Measurements from ENCODE around the gene WASF3. TPM values are rescaled to one million over a fixed set of nuclear protein-coding genes. Genes with fewer than 3 reads are reported as not detected.

WASF3 gene
- total RNA-seq, 1 experiment from 2014 or later = 3.4 TPM

DNA sequence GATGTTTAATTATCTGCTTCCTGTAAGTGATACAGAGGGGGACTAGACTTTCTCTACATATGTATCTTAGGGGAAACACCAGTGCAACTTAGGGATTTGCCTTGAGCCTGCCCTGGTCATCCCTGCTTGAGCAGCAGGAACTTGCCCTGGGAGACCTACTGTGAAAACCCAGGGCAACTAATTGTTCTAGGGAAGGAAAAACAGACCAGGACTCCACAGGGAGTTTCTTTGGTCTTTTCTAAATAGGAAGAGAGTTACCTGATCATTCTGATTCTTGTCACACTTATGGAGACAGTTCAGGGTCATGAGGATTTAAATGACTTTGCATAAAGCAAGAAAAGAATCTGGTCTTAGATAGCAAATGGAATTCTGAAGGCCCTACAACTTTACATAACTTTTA lies 89.1 kb downstream of the WASF3 start:
- RAD21 ChIA-PET (ENCODE audit: low non-redundant PET in 1 of 2, low total read pairs in 2 of 2, uncharacterized antibody in 2 of 2, unreplicated experiment in 2 of 2) = no interaction called here
- Histone ChIP-seq H3K36me3 (ENCODE audit: control insufficient read depth in 1 of 2, insufficient read depth in 2 of 2, low read length in 2 of 2) (no peaks in the 10 kb centered on the region), H4K20me1 (ENCODE audit: insufficient read depth) (no peaks in the 10 kb centered on the region), H3K4me2 (ENCODE audit: low read length) (no peak overlapping the region), H3K27me3 (ENCODE audit: insufficient read depth, low read length) (peaks cover 23% of the 10 kb centered on the region), H3K9me2 (ENCODE audit: insufficient read depth) (no peaks in the 10 kb centered on the region), H3K9ac (ENCODE audit: low read length) (no peak overlapping the region), H3K79me2 (ENCODE audit: insufficient read depth, low read length) (no peaks in the 10 kb centered on the region), H3K9me3 (ENCODE audit: control insufficient read depth in 1 of 2, insufficient read depth in 1 of 2, low read depth in 1 of 2, low read length in 2 of 2) (peaks cover 2 to 11% of the 10 kb centered on the region in 2 experiments), H3K4me3 (replicated peaks in 1 of 2; ENCODE audit: low read depth in 1 of 2, low read length in 2 of 2) (no peak overlapping the region), H3K4me1 (ENCODE audit: control insufficient read depth in 1 of 2, insufficient read depth in 2 of 2, low read length in 2 of 2) (no peaks in the 10 kb centered on the region), H2AFZ (ENCODE audit: low read depth, low read length, poor library complexity, severe bottlenecking) (no peak overlapping the region), H3K27ac (ENCODE audit: low read depth, low read length) (no peak overlapping the region)
- intact Hi-C loops (cut with micrococcal nuclease) = no loop called here
- TF ChIP-seq EZH2 (IDR thresholded peaks at IDR 0.05) = no peak
- TF ChIP-seq, protein P1, sequence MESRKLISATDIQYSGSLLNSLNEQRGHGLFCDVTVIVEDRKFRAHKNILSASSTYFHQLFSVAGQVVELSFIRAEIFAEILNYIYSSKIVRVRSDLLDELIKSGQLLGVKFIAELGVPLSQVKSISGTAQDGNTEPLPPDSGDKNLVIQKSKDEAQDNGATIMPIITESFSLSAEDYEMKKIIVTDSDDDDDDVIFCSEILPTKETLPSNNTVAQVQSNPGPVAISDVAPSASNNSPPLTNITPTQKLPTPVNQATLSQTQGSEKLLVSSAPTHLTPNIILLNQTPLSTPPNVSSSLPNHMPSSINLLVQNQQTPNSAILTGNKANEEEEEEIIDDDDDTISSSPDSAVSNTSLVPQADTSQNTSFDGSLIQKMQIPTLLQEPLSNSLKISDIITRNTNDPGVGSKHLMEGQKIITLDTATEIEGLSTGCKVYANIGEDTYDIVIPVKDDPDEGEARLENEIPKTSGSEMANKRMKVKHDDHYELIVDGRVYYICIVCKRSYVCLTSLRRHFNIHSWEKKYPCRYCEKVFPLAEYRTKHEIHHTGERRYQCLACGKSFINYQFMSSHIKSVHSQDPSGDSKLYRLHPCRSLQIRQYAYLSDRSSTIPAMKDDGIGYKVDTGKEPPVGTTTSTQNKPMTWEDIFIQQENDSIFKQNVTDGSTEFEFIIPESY (IDR thresholded peaks at IDR 0.05; ENCODE audit: extremely low read depth, insufficient replicate concordance, low read length) = no peak
- no peak for TF ChIP-seq EGR1 (IDR thresholded peaks at IDR 0.05; ENCODE audit: low read depth)
- no peak for TF ChIP-seq ELF1 (IDR thresholded peaks at IDR 0.05; ENCODE audit: borderline replicate concordance, low read depth)
- TF ChIP-seq JUND (IDR thresholded peaks at IDR 0.05) = no peak
- no peak for TF ChIP-seq ZFX (IDR thresholded peaks at IDR 0.05)
- BruUV-seq (replicated peaks) = no TSS peak
- CTCF ChIA-PET = interaction anchor here (1.0 kb wide), 1 partner anchor 52 kb away, joined by 3 read pairs; no protein-coding TSS in a partner anchor
- POLR2A ChIA-PET = no interaction called here
- DNase-seq (ENCODE audit: low read depth, low spot score) (no peak), ATAC-seq (no peak)

DNA sequence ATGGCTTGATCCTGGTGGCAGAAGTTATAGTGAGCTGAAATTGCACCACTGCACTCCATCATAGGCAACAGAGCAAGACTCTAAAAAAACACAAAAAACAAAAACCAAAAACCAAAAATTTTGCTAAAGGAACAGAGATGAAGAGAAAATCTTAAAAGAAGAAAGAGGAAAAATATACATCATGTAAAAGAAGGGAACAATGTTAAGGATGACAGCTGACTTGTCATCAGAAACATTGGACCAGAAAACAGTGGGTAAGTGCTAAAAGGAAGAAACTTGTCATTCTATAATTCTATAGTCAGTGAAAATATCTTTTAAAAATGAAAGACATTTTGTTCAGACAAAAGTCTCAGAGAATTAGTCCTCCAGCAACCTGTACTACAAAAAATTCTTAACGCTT lies 93.8 kb downstream of the WASF3 start:
- H2AFZ ChIP-seq (ENCODE audit: low read depth, low read length, poor library complexity, severe bottlenecking) = no peak overlapping the region
- no TSS peak for BruUV-seq (replicated peaks)
- peaks cover 4 to 14% of the 10 kb centered on the region in 2 experiments for H3K9me3 ChIP-seq (ENCODE audit: control insufficient read depth in 1 of 2, insufficient read depth in 1 of 2, low read depth in 1 of 2, low read length in 2 of 2)
- CTCF ChIA-PET = no interaction called here
- no peaks in the 10 kb centered on the region for H3K36me3 ChIP-seq (ENCODE audit: control insufficient read depth in 1 of 2, insufficient read depth in 2 of 2, low read length in 2 of 2)
- H3K4me3 ChIP-seq (replicated peaks in 1 of 2; ENCODE audit: low read depth in 1 of 2, low read length in 2 of 2) = no peak overlapping the region
- H3K9me2 ChIP-seq (ENCODE audit: insufficient read depth) = no peaks in the 10 kb centered on the region
- H3K79me2 ChIP-seq (ENCODE audit: insufficient read depth, low read length) = no peaks in the 10 kb centered on the region
- H3K9ac ChIP-seq (ENCODE audit: low read length) = no peak overlapping the region
- H3K27me3 ChIP-seq (ENCODE audit: insufficient read depth, low read length) = peaks cover 29% of the 10 kb centered on the region
- no peak overlapping the region for H3K4me2 ChIP-seq (ENCODE audit: low read length)
- H4K20me1 ChIP-seq (ENCODE audit: insufficient read depth) = no peaks in the 10 kb centered on the region
- DNase-seq (ENCODE audit: low read depth, low spot score) (no peak), ATAC-seq (no peak)
- no peaks in the 10 kb centered on the region for H3K4me1 ChIP-seq (ENCODE audit: control insufficient read depth in 1 of 2, insufficient read depth in 2 of 2, low read length in 2 of 2)
- H3K27ac ChIP-seq (ENCODE audit: low read depth, low read length) = no peak overlapping the region
- intact Hi-C loops (cut with micrococcal nuclease) = no loop called here
- POLR2A ChIA-PET = no interaction called here
- RAD21 ChIA-PET (ENCODE audit: low non-redundant PET in 1 of 2, low total read pairs in 2 of 2, uncharacterized antibody in 2 of 2, unreplicated experiment in 2 of 2) = no interaction called here
- TF ChIP-seq ZFX (IDR thresholded peaks at IDR 0.05) (no peak), ZNF274 (IDR thresholded peaks at IDR 0.05; ENCODE audit: low read depth, low read length) (no peak), CBX3 (IDR thresholded peaks at IDR 0.05; ENCODE audit: low read depth) (no peak), POLR2A (IDR thresholded peaks at IDR 0.05; ENCODE audit: borderline replicate concordance, extremely low read depth, insufficient read depth, insufficient read length) (no peak), ELF1 (IDR thresholded peaks at IDR 0.05; ENCODE audit: borderline replicate concordance, low read depth) (no peak), YY1 (IDR thresholded peaks at IDR 0.05; ENCODE audit: extremely low read depth, insufficient replicate concordance, low read depth, low read length) (no peak), JUND (IDR thresholded peaks at IDR 0.05) (no peak), CEBPB (IDR thresholded peaks at IDR 0.05; ENCODE audit: low read depth) (no peak), SIN3A (IDR thresholded peaks at IDR 0.05; ENCODE audit: low read depth) (no peak), EZH2 (IDR thresholded peaks at IDR 0.05) (no peak), FOSL1 (IDR thresholded peaks at IDR 0.05; ENCODE audit: low read depth) (no peak)
- TF ChIP-seq, protein P2, sequence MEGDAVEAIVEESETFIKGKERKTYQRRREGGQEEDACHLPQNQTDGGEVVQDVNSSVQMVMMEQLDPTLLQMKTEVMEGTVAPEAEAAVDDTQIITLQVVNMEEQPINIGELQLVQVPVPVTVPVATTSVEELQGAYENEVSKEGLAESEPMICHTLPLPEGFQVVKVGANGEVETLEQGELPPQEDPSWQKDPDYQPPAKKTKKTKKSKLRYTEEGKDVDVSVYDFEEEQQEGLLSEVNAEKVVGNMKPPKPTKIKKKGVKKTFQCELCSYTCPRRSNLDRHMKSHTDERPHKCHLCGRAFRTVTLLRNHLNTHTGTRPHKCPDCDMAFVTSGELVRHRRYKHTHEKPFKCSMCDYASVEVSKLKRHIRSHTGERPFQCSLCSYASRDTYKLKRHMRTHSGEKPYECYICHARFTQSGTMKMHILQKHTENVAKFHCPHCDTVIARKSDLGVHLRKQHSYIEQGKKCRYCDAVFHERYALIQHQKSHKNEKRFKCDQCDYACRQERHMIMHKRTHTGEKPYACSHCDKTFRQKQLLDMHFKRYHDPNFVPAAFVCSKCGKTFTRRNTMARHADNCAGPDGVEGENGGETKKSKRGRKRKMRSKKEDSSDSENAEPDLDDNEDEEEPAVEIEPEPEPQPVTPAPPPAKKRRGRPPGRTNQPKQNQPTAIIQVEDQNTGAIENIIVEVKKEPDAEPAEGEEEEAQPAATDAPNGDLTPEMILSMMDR (IDR thresholded peaks at IDR 0.05 in 2 of 3, conservative IDR thresholded peaks at IDR 0.05 in 1 of 3; ENCODE audit: borderline replicate concordance in 1 of 3, insufficient read depth in 1 of 3, low read depth in 2 of 3, low read length in 2 of 3) = no peak
- TF ChIP-seq, protein P1 (IDR thresholded peaks at IDR 0.05; ENCODE audit: extremely low read depth, insufficient replicate concordance, low read length) = no peak
